ENCODE data around the gene GATA3.
A peak's percentile ranks its signal among the peaks of the same experiment; 100 is the strongest.

GATA3 gene

DNA sequence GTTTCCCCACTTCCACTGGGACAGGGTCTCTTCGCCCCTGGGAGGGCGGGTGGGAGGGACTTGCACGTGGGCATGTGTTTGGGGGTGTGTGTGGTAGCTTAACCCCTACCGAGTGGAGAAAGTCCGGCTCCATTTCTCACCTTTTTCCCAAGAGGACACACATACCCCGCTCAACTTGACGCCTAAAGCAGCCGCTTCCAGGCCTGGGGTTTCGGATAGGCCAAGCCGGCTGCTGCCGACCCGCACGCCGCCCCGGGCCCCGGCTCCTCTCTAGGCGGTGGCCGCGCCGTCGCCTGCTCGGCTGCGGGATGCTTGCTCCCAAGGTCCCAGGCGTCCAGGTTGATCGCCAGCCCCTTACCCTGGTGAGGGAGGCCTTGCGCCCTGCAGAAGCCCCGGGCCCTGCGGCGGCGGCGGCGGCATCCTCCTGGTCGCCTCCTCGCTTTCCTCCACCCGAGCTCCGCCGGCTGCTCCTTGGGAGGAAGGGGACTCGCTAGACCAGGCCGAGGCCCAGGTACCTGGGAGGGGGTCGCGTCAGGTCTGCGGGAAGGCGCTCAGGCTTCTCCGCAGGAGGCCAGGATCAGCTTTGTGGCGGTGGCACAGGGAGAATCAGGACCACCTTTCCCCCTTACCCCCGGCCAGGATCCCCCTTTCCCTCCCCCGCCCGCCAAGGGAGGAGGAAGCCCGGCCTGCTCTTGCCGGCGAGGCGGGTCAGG is 3.2 kb upstream of the GATA3 start:
- DNase-seq (ENCODE audit: low read depth in 2 of 2) = no peak

DNA sequence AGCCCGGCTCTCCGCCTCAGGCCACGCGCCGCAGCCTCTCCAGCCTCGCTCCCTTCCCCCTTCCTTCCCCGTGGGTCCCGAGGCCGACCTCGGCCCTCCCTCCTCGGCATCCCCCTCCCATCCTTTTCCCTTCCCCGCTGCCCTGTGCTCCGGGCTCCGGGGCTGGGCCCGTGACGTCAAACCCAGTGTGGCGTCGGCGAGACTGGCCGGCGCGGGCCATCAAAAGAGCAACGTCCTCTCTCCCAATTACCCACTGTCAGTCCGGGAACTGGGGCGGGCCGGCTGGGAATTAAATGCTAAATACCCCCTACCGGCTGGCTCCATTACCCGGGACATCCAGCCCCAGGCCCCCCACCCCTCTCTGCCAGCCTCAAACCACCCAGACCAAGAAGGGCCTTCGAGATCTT is 2.6 kb upstream of the GATA3 start:
- no peak for DNase-seq (ENCODE audit: low read depth in 2 of 2)

DNA sequence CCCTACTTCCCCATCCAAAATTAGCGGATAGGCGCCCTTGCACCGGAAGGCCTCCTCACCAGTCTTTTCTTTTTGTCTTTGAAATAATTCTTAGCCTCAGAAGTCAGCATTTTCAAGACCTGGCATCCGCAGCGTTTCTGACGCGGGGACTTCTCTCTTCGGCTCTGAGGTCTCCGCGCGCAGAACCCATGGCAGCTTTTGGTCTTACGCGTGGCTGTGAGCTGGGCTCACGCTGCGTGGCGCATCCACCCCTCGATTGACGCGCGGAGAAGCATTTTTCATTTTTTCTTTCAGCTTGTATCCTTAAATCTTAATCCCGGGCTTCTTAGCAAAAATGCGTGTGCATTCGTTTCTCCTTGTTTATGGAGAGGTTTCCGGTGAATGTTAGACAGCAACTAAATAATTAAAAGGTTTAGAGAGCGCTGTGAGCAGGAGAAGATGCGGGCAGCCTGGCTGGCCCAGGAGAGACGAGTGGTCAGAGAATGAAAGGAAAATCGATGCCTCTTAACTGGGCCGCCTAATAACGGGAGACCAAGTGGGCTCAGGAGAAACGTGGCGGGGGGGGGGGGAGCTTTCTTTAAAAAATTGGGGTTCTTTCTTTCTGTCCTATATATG is 2.0 kb upstream of the GATA3 start:
- DNase-seq (ENCODE audit: low read depth in 2 of 2) = no peak

DNA sequence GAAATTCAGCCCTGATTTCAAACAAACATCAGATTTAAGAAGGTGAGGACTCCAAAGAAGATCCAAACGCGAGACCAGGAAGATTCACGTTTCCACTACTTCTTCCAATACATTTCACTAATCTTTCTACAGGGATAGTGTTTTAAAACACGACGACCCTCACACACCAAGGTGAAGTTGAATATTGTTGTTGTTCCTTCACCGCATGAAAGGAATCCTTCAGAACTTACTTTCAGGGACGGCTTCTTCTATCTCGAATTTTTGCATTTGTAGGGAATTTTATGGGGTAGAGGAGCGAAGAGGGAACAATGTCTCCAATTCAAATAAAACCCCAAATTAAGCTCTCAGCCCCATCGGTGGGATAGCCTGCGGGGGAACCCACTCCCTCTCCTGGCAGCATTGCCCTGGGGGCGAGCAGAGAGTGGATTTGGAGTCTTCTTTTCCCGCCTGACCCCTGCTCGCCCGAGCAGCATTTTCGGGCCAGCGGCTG is 1.5 kb upstream of the GATA3 start:
- DNase-seq (ENCODE audit: low read depth in 2 of 2) = no peak

DNA sequence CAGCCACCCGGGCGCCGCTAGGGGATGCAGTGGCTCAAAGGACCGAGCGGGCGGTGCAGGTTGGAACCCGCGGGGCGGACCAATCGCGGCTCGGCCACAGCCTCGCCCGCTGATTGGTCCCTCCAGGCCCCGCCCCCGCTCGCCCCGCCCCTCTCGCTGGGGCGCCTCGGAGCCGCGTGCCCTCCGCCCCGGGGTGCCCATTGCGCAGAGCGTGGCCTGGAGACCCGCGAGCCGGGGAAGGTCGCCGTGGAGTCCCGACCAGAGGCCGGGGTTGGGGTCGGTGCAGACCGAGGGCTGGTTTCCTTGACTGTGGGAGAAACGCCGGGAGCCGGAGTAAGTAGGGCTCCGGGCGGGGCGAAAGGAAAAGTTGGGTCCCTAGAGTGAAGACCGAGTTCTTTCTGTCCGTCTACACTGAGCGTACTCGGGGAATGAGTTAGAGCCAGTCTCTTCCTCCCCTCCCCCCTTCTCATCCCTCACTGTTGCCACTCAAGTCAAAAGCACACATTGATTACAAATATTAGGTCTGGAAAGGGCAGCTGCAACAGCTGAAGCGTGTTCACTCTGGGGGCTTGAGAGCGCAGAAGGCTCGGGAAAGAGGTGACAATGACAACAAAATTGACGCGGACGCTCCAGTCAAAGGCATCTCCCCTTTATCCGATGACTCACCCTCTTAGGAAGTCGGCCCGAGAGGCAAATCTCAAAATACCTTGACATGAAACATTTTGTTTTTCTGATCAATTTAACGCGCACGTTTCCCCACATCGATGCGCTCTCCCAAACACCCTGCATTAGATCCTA is 843 bp upstream of the GATA3 start:
- DNase-seq (ENCODE audit: low read depth in 2 of 2) = peak; percentile 83 to 93

DNA sequence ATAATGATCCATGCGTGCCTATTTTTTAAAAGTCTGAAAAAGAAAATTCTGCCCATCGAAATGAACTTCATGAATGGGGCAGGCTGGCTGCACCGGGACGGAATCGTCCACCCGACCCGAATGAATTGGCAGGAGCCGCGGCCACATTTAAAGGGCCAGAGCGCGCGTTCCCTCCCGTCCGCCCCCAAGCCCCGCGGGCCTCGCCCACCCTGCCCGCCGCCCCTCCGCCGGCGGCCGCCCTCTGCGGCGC is 319 bp upstream of the GATA3 start:
- no peak for DNase-seq (ENCODE audit: low read depth in 2 of 2)

DNA sequence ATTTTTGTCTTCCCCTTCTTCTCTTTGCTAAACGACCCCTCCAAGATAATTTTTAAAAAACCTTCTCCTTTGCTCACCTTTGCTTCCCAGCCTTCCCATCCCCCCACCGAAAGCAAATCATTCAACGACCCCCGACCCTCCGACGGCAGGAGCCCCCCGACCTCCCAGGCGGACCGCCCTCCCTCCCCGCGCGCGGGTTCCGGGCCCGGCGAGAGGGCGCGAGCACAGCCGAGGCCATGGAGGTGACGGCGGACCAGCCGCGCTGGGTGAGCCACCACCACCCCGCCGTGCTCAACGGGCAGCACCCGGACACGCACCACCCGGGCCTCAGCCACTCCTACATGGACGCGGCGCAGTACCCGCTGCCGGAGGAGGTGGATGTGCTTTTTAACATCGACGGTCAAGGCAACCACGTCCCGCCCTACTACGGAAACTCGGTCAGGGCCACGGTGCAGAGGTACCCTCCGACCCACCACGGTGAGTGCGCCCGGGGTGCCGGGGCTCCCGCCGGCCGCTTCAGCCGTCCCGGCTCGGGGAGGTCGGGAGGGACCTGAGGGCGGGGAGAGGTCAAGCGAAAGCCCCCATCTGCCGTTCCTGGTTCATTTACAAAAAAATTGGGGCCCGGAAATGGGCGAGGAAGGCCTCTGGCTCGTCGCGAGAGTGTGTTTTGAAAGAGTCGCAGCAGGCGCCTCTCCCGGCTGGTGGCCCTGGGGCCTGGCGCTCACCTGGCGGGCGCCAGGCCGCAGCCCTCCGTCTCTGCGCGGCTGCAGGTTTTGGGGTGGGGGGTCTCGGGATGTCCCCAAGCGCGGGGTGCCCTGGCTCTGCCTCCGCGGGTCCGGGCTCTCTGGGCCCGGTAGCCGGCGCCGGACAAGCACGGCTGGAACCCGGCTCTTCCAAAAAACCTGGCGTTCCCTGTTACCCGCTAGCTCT is 1.2 kb downstream of the GATA3 start:
- DNase-seq (ENCODE audit: low read depth in 2 of 2) = no peak

DNA sequence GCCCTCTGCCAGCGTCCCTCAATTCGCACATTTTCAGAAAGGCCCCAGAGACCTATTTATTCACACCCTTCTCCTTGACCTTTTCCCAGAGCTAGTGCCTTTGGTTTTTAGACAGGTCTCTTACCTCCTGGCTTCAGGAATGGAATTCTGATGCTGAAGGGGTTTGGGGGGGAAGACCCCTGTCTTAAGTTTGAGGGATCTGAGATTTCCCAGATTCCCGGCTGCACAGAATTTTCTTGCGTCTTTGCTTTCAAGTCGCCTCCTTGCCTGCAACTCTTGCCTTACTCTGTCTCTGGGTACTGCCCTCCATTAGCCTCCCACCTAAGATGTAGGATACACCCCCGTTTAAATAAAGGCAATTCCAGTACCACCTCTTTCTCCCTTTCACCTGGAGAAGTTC is 1.9 kb downstream of the GATA3 start:
- no peak for DNase-seq (ENCODE audit: low read depth in 2 of 2)

DNA sequence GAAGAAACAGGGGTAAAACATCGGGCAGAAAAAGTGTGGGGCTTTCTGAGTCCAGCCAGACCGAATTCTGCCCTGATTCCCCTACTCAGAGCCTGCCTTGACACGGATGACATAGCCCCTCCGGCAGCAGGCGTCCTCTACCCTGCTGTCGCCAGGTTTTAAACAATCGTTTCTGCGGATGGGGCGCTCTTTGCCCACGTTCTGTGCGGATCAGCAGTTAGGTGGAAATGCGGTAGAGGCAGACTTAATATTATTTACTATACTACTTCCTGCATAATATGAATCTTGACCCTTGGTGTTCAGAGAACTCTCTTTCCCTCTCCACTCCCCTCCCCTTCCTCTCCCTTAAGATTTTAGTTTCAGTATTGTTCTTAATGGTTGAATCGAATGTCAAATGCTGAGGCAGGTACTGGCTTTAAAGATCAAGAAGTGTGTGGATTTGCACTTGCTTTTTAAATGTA is 2.4 kb downstream of the GATA3 start:
- no peak for DNase-seq (ENCODE audit: low read depth in 2 of 2)

DNA sequence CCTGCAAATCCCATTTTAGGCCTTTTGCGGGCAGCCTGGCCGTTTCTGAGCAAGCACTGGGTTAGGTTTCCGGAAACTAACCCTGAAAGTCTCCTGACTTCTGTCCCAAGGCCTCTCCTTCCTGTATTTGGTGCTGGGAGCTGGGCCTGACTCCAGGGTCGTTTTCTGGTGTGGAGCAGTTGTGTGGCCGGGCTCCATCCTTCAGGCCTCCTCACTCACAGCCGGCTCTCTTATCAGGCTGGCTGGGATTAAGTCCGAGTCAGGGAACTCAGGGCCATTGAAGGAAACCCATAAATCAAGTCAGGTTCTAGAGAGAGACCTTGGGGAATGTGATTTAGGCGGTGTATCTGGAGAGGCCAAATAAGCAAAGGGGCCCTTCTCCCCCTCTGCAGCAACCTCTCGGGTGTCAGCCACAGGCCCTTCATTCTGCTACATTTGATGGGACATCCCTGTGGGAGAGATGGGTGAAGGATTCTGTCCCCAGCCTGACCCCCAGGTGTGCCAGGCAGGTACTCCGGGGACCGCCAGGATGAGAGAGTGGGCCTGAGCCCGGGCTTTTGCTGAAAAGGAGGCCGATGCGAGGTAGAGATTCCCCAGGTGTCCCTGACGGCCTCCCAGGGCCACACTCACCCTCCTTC is 3.3 kb downstream of the GATA3 start:
- DNase-seq (ENCODE audit: low read depth in 2 of 2) = no peak

DNA sequence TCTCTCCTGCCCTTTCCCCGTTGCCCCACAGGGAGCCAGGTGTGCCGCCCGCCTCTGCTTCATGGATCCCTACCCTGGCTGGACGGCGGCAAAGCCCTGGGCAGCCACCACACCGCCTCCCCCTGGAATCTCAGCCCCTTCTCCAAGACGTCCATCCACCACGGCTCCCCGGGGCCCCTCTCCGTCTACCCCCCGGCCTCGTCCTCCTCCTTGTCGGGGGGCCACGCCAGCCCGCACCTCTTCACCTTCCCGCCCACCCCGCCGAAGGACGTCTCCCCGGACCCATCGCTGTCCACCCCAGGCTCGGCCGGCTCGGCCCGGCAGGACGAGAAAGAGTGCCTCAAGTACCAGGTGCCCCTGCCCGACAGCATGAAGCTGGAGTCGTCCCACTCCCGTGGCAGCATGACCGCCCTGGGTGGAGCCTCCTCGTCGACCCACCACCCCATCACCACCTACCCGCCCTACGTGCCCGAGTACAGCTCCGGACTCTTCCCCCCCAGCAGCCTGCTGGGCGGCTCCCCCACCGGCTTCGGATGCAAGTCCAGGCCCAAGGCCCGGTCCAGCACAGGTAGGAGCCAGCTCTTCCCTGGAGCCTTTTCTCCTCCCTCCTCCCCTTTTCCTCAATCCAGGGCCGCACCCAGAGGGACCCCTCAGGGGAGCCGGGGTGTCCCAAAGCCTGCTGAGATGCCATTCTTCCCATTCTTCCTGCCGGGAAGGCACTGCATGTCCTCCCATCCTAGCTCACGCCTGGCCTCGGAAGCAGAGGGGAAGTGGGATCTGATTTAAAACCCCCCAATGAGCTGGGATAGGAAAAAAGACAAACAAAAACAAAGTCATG is 4.0 kb downstream of the GATA3 start:
- no peak for DNase-seq (ENCODE audit: low read depth in 2 of 2)

DNA sequence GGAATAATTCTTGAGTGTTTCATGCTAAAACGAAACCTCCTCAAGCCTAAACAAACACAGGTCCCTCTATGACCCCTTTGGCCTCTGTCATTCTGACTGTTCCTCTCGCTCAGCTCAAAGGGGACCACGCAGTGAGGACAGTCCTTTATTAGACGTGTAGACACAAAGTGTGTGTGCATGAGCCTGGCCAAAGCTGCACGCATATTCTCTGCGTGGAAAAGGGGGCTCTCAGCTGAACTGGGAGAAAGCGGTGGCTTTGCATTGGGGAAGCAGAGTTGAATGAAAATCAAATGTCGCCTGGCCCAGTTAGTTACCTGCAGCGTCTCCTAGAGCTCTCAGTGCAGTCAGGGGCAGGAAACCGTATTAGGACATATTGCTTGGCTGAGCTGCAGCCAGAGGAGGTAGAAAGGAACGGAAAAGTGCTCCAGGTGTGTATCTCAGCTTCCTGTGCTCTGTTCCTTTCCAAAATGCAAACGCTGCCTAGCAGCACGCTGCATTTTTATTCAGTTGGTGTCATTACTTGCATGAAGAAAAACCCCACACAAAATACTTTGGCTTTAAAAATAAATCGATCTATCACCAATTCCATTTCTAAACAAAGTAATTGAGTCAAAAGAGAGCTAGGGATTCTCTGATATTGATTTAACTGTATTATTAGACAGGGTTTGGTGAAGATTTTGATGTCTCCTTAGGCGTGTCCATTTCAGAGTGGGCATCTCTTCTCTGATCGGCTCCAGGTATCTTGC is 4.9 kb downstream of the GATA3 start:
- no peak for DNase-seq (ENCODE audit: low read depth in 2 of 2)

DNA sequence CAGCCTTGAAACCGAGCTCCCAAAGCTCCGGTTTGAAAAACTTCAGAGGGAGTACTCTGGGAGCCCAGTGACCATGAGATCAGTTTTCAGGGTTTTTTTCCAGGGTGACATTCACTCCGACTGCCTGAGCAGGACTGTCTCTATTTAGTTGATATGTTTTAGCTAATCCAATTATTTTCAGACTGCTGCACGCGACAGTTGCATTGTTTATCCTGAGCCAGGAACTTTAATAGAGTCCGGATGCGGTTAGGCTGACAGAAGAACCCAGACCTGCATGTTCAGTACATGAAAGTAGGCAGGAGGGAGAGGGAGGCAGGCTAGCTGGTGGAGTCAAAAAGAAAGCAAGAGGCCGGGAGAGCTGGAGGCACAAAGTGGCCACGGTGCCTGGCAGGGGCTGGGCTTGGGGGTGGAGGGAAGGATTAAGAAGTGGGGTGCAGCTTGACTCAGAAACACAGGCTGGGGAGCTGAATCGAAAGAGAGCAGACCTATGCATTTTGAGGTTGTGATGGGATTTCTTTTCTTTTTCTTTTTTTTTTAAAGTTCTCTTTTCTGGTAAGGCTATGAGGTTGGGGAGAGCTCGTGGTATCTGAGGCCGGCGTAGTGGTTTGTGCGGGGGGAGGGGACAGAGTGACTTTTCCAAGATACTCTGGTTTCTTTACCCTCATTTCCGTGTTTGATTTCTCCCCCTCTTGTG is 5.7 kb downstream of the GATA3 start:
- no peak for DNase-seq (ENCODE audit: low read depth in 2 of 2)

DNA sequence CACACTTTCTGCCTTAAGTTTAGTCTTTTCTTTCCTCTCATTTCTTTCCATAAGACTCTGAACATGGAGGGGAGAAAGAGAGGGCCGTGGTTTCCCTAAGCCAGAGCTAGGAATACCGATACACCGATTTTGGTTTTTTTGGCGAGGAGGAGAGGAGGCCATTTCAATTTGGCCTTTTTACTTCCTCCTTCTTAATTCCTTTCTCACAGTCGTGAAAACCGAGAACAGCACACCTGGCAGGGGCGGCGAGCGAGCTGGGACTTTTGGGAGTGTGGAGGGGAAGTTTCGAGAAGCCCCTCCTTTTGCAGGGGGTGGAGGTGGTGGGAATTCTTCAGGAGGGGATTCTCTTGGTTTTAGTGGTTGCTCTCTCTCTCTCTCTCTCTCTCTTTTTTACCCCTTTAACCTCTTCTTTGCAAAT is 6.2 kb downstream of the GATA3 start:
- DNase-seq (ENCODE audit: low read depth in 2 of 2) = no peak

DNA sequence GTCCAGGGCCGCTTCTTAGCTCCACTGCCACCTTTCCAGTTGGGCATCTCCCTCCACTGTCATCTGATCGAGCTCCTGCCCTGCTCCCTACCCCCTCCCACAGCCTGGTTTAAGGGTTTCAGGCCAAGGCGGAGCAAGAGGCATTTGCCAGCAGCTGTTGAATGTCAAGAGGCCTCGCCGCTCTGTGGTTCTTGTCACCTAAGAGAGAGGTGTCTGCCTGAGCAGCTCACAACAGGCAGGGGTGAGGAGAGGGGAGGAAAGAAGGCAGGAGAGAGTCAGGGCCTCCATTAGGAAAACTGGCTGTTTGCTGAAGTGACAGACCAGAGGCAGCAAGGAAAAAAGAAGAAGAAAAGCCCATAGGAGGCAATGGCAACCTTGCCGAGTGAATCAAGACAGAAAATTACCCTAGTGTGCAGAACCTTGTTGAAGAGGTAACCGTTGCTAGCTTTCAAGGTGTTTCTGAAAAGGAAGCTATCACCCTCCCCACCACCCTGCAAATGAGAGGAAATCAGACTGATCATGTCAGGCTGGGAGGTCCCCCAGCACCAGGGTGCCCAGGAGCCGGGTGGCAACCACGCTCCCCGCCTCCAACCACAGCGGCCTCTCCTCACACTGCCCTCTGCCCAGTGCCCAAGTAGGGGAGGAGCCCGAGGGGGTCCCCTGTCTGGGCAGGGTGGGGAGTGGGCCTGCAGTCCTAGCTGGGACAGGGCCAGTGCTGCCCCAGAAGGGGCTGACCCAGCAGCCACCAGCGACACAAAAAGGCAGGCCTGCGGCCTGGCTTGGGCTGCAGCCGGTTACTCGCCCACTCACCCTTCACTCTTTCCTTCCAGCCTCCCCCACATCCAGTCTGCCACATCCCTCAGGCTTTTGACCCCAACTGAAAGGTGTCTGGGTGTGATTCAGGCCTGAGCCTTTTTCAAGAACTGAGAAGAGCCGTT is 7.1 kb downstream of the GATA3 start:
- DNase-seq (ENCODE audit: low read depth in 2 of 2) = no peak

DNA sequence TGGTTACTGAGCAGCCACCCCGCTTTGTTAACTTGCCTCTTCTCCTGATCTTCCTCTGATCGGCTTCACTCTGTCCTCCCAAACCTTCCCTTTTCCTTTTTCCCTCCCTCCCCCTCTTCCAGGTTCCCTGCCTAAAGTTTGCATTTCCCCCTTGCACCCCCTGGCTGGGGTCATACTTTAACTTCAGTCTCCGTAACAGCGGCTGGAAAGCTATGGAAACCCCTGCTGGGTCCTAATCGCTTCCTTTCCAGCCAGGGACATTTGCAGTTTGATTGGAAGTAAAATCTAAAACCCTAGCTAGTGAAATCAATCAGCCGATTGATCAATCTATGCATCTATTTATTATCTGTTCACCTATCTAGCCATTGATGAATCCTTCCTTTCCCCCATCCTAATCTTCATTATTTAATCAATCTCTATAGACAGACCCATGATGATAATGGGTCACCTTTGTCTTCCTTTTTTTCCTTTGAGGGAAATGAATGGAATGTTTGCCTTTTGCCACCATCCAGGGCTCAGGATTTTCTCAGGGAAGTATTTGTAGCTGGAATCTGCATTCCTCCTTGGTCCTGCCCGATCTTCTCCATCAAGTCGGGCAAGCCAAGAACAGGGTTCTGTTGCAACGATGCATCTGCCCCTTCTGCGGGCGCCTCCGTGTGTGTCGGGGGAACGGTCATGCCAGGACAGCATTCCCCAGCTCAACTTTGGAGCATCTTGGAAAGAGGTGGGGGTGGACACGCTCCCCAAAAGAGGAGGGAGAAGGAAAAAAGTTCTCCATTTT is 8.8 kb downstream of the GATA3 start:
- DNase-seq (ENCODE audit: low read depth in 2 of 2) = no peak

DNA sequence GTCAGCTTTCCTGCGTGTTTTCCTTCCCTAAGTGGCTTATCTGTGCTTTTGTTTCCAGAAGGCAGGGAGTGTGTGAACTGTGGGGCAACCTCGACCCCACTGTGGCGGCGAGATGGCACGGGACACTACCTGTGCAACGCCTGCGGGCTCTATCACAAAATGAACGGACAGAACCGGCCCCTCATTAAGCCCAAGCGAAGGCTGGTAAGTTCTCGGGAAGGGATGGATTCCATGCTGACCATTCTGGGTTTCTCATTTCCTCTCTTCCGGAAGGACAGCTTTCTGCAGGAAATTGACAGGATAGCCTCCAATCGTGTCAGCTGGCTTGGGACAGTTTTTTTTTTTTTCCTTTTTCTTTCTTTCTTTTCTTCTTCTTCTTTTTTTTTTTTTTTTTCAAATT is 9.4 kb downstream of the GATA3 start:
- DNase-seq (ENCODE audit: low read depth in 2 of 2) = no peak

All from stimulated activated CD8-positive, alpha-beta memory T cell treated with anti-CD3 and anti-CD28 coated beads, Interleukin-2, amount 100 ng/mL, for 1 hour (primary cell).